ENCODE measurements around the gene LRRC71.

Gene LRRC71

GRCh38 chr1:156892190-156893047, 28.0 kb upstream of the LRRC71 start:
- peak; percentile 81 for DNase-seq

- peak; percentile 69 for DNase-seq
These were observed 27.1 kb upstream of the LRRC71 start, which contains the start of gene PEAR1 for GRCh38 chr1:156893048-156893953. PEAR1 (plus strand) TSS chr1:156893718; CDS start chr1:156903927, 10,209 bp downstream.

GRCh38 chr1:156894001-156894400, 26.4 kb upstream of the LRRC71 start:
- no peak for DNase-seq

- DNase-seq = no peak
These were observed 25.5 kb upstream of the LRRC71 start for GRCh38 chr1:156894711-156895454.

GRCh38 chr1:156895455-156895812, 25.0 kb upstream of the LRRC71 start:
- no peak for DNase-seq

DNA sequence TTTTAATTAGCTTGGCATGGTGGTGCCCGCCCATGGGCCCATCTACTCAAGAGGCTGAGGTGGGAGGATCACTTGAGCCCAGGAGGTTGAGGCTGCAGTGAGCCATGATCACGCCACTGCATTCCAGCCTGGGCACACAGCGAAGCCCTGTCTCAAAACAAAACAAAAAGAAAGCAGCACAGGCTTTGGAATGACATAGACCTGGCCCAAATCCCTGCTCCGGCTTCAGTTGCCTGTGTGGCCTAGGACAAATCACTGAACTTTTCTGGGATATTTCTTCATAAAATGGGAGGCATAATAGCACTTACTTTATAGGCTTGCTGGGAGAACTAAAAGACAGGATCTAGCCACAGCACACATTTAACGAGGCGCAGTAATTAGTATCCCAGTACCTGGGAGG, 24.5 kb upstream of the LRRC71 start:
- DNase-seq = no peak

- no peak for DNase-seq
These were observed 23.9 kb upstream of the LRRC71 start for GRCh38 chr1:156896490-156897033.

DNA sequence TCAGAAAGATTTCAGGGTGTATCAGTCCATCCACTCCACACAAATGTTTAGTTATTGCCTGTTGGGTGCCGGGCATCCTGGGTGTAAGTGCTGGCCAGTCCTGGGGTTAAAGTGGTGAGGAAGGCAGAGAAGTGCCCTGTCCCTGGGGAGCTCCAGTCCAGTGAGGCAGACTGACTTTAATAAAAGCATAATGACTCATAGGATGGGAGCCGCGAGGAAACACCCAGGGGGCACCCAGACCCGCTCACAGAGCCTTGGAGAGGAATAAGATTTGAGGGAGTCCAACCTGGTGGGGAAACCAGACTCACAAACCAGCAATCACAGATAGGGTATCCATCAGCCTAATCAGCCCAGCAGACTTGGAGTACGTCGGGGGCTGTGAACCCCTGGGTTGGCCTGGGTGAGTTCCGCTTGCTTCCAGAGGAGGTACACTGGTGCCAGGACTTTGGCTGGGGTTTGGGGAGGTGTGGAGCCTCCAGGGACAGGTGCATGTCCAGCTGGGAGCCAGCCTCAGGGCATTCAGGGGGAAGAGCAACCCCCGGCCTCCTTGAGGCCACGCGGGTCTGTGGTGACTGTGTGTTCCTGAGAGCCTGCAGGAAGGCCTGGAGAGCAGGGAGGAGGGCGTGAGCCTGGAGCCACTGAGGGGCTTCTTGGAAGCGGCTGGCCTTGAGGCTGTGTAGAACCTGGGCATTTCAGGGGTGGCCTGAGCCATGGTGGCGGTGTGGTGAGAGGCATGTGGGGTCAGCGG, 23.2 kb upstream of the LRRC71 start:
- no peak for DNase-seq

GRCh38 chr1:156898161-156898566, 22.3 kb upstream of the LRRC71 start:
- no peak for DNase-seq

- no peak for DNase-seq
These were observed 21.3 kb upstream of the LRRC71 start for GRCh38 chr1:156898971-156899664.

- DNase-seq = no peak
These were observed 20.3 kb upstream of the LRRC71 start for GRCh38 chr1:156899956-156900718.

DNA sequence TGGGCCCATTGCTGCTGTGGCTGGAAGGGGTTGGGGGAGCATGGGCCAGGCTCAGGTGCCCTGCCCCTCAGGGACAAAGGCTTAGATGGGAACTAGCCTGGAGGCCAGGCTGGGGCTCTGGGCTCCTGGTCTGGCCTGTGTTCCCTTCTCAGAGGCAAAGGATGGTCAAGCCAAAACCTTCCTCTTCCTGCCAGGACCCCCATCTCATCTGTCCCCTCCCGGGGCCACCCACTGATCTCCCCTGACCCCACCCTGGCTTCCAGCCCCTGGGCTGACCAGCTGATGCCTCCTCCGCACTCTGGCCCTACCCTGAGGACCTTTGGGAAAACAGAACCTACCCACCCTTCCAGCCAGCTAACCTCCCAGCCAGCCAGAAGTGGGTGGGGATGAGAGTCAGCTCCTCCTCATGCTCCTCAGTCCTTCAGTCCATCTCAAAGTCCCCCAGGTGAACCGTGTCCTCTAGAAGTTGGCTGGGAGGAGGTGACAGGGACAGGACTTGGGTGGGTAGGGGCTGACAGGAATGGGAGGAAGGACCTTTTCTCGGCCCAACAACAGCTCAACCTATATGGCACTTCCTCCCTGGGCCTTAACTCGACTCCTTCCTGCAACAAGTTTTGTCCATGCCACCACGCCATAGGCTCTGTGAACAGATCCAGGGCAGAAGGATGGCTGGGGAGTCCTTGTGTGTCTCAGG, 19.4 kb upstream of the LRRC71 start:
- no peak for DNase-seq

- DNase-seq = no peak
These were observed 18.9 kb upstream of the LRRC71 start for GRCh38 chr1:156901590-156901900.

- DNase-seq = no peak
These were observed 18.2 kb upstream of the LRRC71 start for GRCh38 chr1:156901966-156902915.

DNA sequence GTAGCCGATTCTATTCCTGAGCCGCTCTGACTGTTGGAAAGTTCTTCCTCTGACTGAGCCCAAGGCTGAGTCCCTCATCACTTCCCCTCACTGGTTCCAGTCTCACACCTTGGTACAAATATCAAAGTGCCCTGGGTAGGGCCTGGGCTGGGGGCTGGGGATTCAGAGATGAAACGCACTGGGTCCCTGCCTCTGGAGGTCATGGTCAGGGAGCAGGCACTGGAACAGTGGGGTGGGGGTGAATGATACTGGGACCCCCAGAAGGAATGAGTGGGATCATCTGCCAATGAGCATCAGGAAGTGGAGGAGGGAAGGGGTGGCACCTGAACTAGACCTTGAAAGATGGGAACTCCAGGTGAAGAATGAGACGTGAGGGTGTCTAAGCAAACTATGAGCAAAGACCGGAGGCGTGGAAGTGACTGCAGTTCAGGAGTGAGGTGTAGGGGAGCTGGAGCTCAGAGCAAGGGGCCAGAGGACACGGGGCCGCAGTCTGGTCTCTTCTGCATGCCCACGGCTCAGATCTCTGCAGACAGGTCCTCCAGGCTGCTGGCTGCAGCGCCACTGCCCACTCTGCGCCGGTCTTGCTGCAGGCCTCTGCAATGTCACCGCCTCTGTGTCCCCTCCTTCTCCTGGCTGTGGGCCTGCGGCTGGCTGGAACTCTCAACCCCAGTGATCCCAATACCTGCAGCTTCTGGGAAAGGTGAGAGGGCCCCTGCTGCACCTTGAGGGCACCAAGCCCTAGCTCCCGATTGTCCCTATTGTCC, 16.9 kb upstream of the LRRC71 start:
- no peak for DNase-seq

- DNase-seq = no peak
These were observed 16.1 kb upstream of the LRRC71 start for GRCh38 chr1:156904187-156904959.

DNA sequence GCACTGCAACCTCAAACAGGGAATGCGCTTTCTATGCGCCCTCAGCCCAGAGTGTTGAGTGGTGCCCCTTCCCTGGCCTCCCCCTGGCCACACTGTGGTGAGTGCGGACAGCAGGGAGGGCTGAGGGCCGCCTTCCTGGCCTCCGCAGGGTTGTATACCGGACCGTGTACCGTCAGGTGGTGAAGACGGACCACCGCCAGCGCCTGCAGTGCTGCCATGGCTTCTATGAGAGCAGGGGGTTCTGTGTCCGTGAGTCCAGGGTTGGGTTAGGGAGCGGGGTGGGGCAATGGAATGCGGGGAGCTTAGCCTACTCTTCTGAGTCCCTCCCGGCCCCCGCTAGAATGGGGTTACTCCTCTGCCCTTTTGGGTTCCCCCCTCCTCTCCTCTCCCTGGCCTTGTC, 15.3 kb upstream of the LRRC71 start:
- no peak for DNase-seq

All from right kidney (tissue), 1 donor.